Measurements from ENCODE around the gene KIF5C.

DNA sequence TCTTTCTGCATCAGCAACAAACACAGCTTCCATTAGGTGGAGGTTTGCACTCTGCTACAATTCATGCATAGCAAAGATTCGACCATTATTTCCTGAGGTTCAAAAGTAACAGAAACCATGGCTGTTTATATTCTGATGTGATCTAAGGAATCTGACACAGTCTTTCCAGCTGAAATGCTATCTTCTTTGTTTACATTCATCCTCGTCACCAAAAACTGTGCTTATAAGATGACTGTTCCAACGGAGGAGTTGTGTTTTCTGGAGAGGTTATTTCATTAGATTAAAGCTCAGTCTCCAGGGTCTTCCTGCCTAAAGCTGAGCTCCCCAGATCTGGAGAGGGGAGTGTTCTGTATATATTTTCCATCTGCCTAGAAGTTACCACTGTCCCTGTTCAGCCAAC lies 118.3 kb downstream of the KIF5C start:
- no peak for TF ChIP-seq POLR2A (IDR thresholded peaks at IDR 0.05)
- TF ChIP-seq, protein P1, sequence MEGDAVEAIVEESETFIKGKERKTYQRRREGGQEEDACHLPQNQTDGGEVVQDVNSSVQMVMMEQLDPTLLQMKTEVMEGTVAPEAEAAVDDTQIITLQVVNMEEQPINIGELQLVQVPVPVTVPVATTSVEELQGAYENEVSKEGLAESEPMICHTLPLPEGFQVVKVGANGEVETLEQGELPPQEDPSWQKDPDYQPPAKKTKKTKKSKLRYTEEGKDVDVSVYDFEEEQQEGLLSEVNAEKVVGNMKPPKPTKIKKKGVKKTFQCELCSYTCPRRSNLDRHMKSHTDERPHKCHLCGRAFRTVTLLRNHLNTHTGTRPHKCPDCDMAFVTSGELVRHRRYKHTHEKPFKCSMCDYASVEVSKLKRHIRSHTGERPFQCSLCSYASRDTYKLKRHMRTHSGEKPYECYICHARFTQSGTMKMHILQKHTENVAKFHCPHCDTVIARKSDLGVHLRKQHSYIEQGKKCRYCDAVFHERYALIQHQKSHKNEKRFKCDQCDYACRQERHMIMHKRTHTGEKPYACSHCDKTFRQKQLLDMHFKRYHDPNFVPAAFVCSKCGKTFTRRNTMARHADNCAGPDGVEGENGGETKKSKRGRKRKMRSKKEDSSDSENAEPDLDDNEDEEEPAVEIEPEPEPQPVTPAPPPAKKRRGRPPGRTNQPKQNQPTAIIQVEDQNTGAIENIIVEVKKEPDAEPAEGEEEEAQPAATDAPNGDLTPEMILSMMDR (IDR thresholded peaks at IDR 0.05): no peak

Data from breast epithelium (tissue), 3 donors.